ENCODE results near the gene MSRB2.

GRCh38 chr10:23067337-23067736, 28.0 kb upstream of the MSRB2 start:
- TF ChIP-seq POLR2AphosphoS5 (IDR thresholded peaks at IDR 0.05; ENCODE audit: low read depth, low read length) (no peak), POLR2A (IDR thresholded peaks at IDR 0.05; ENCODE audit: low read depth, low read length) (no peak)
